Endothelial cell of umbilical vein (primary cell): ENCODE measurements around the gene ADARB2. TPM values are rescaled to one million over a fixed set of nuclear protein-coding genes. Genes with fewer than 3 reads are reported as not detected.

Source experiments
- BruUV-seq: library from RNA; stranded (reverse); fragments of 400-500 nt; replicated peaks from 2 replicates; lab custom pipeline; 2021; lab: Mats Ljungman, UMichigan
- CTCF ChIA-PET: fragments of 300-600, 350-600 bp; sonication (Branson Sonifier 250); formaldehyde crosslinking; loops from one replicate; lab custom pipeline; 2021; ENCODE audit warnings: antibody characterized with exemption, inconsistent platforms; lab: Charles Lee
- POLR2A ChIA-PET: fragments of 300-600, 350-600 bp; sonication (Branson Sonifier 250); formaldehyde crosslinking; loops from one replicate; lab custom pipeline; 2021; ENCODE audit warnings: antibody characterized with exemption, inconsistent platforms; lab: Charles Lee
- DNase-seq: peaks from one replicate; pipeline ENCODE4 v3.0.0-alpha.2; 2011; ENCODE audit warnings: low read depth, low spot score
- FAIRE-seq: peaks from 2 replicates; lab custom pipeline; 2011; peaks lifted over from hg19 to GRCh38; lab: Jason Lieb, UNC
- H2AFZ ChIP-seq: 2 replicates; pipeline ENCODE4 v1.6.0; 2012; ENCODE audit warnings: low read depth, low read length, control low read depth, inconsistent platforms
- H3K27ac ChIP-seq: 2 replicates; pipeline ENCODE4 v1.5.1; 2011; ENCODE audit warnings: low read depth, mild to moderate bottlenecking, control low read depth, low read length, moderate library complexity; ENCODE audit not compliant: insufficient read depth
- H3K27me3 ChIP-seq, 2 experiments: 2 replicates each; pipeline versions ENCODE4 v1.6.0 to v1.6.1; 2011; ENCODE audit warnings: low read length in 2 of 2, mixed read lengths in 1 of 2; ENCODE audit not compliant: control insufficient read depth in 2 of 2, insufficient read depth in 2 of 2
- H3K36me3 ChIP-seq, 2 experiments: 2 replicates in 1 of 2; 3 replicates in 1 of 2; pipeline ENCODE4 v1.5.1; 2011; ENCODE audit warnings: low read length in 2 of 2, mild to moderate bottlenecking in 1 of 2, moderate library complexity in 1 of 2; ENCODE audit not compliant: control insufficient read depth in 2 of 2, insufficient read depth in 2 of 2; ENCODE audit errors: extremely low read depth in 1 of 2
- H3K4me1 ChIP-seq: 3 replicates; pipeline ENCODE4 v1.5.1; 2011; ENCODE audit warnings: mild to moderate bottlenecking, low read length; ENCODE audit not compliant: control insufficient read depth, insufficient read depth; ENCODE audit errors: extremely low read depth
- H3K4me2 ChIP-seq: 2 replicates; pipeline ENCODE4 v1.6.1; 2011; ENCODE audit warnings: low read length, control low read depth, mixed read lengths; ENCODE audit not compliant: insufficient read depth
- H3K4me3 ChIP-seq, 3 experiments: fragments of 200-600 bp in 1 of 3; sonication (generic), shearing (Covaris generic) in 1 of 3; replicated peaks in 1 of 3; 2 replicates each; pipeline ENCODE4 v1.5.1; 2011 to 2016; ENCODE audit warnings: control low read depth in 3 of 3, low read length in 3 of 3, mild to moderate bottlenecking in 2 of 3, inconsistent platforms in 1 of 3, low read depth in 1 of 3, moderate library complexity in 1 of 3; ENCODE audit not compliant: insufficient read depth in 1 of 3
- H3K79me2 ChIP-seq: 2 replicates; pipeline ENCODE4 v1.6.0; 2012; ENCODE audit warnings: low read length, inconsistent platforms; ENCODE audit not compliant: control insufficient read depth, insufficient read depth
- H3K9ac ChIP-seq: replicated peaks from 2 replicates; pipeline ENCODE3; 2011; ENCODE audit warnings: low read length, control low read depth; ENCODE audit not compliant: insufficient read depth; ENCODE audit errors: extremely low read depth
- H3K9me1 ChIP-seq: replicated peaks from 3 replicates; pipeline ENCODE4 v1.6.0; 2011; ENCODE audit warnings: mild to moderate bottlenecking, low read length; ENCODE audit not compliant: control insufficient read depth, insufficient read depth; ENCODE audit errors: extremely low read depth
- H3K9me3 ChIP-seq: replicated peaks from 2 replicates; pipeline ENCODE4 v1.5.1; 2012; ENCODE audit warnings: low read length, inconsistent platforms; ENCODE audit not compliant: control insufficient read depth, insufficient read depth
- H4K20me1 ChIP-seq: replicated peaks from 2 replicates; pipeline ENCODE3; 2011; ENCODE audit warnings: mild to moderate bottlenecking, low read length; ENCODE audit not compliant: control insufficient read depth, insufficient read depth; ENCODE audit errors: extremely low read depth
- FOS ChIP-seq: IDR thresholded peaks from 2 replicates; pipeline ENCODE4 v1.6.1; 2011; ENCODE audit warnings: mild to moderate bottlenecking, low read length, moderate library complexity, borderline replicate concordance; ENCODE audit not compliant: insufficient read depth
- GATA2 ChIP-seq: IDR thresholded peaks from 2 replicates; pipeline ENCODE4 v1.7.0; 2011; ENCODE audit warnings: low read depth, mild to moderate bottlenecking, moderate library complexity, mixed read lengths, low read length; ENCODE audit not compliant: insufficient read length, insufficient read depth
- JUN ChIP-seq: IDR thresholded peaks from 2 replicates; pipeline ENCODE4 v1.6.1; 2011; ENCODE audit warnings: borderline replicate concordance, low read depth; ENCODE audit not compliant: insufficient read length, insufficient read depth
- MYC ChIP-seq: IDR thresholded peaks from one replicate; pipeline ENCODE4 v1.6.1; 2011; ENCODE audit warnings: mild to moderate bottlenecking, low read depth, low read length
- POLR2AphosphoS5 ChIP-seq: IDR thresholded peaks from 2 replicates; pipeline ENCODE4 v1.6.1; 2012; ENCODE audit warnings: low read depth, mild to moderate bottlenecking, control low read depth, low read length, moderate library complexity; ENCODE audit not compliant: insufficient read depth
- dilution Hi-C: fragments of 300-500 bp; cut with MboI; formaldehyde crosslinking; loops from one replicate; pipeline ENCODE4 v1.15.0; 2019; ENCODE audit warnings: low sequenced_read_pairs; ENCODE audit not compliant: extremely low pct_ligation_motif_present
- intact Hi-C: fragments of 100-400 bp; cut with micrococcal nuclease; formaldehyde crosslinking; loops from one replicate; pipeline ENCODE4 v1.10.0; 2022
- polyA plus RNA-seq, 4 experiments: library from polyadenylated mRNA; depleted of rRNA in 3 of 4; stranded (reverse) in 3 of 4; unstranded in 1 of 4; fragments of >200 nt; gene quantifications; 2 replicates each; pipeline versions ENCODE4 v1.2.1 to v1.2.3, GENCODE V29; 2011 to 2012; ENCODE audit warnings: missing spikeins in 1 of 4
- total RNA-seq: library from RNA; stranded (reverse); gene quantifications from 2 replicates; pipeline ENCODE4 v1.2.3, GENCODE V29; 2021
- TF ChIP-seq, protein P1 (sequence below): IDR thresholded peaks from 2 replicates; pipeline ENCODE4 v1.6.1; 2011; ENCODE audit not compliant: insufficient read depth, insufficient read length
- TF ChIP-seq, protein P2 (sequence below), 2 donors: IDR thresholded peaks; 1 replicate in 1 of 2; 2 replicates in 1 of 2; pipeline ENCODE4 v1.5.1; 2011; ENCODE audit warnings: low read length in 2 of 2, mild to moderate bottlenecking in 2 of 2, moderate library complexity in 2 of 2, control low read depth in 1 of 2, inconsistent platforms in 1 of 2, low read depth in 1 of 2; ENCODE audit not compliant: insufficient read depth in 1 of 2; ENCODE audit errors: extremely low read depth in 1 of 2

The ADARB2 gene
- total and polyA plus RNA-seq, 2 donors (not counting 3 experiments of a cell fraction or from before 2014, with no cell fraction given): not detected

DNA sequence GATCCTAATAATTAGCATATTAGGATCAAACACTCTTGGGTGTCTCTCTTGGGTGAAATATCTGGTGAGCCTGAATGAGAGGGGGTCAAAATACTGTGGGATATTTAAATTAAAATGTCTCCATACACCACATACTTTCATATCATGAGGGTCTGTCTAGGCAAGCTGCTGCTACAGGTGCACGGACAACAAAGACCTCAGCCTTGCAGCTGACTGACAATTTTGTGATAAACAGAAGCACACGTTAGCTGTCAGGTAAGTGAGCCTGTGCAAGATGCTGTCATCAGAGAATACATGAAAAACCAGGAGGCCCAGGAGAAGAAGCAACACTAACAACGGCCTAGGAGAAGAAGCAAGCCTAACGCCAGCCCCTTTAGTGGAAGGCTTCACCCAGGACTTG is 247.5 kb downstream of the ADARB2 start:
- no TSS peak for BruUV-seq
- DNase-seq (no peak), FAIRE-seq (no peak)
- intact Hi-C loops: no loop called here
- Histone ChIP-seq H3K9me3 (peaks cover 13% of the 10 kb centered on the region), H3K9ac (no peak overlapping the region), H3K36me3 (no peaks in the 10 kb centered on the region), H3K4me2 (no peak overlapping the region), H3K9me1 (no peaks in the 10 kb centered on the region), H3K79me2 (no peaks in the 10 kb centered on the region), H4K20me1 (no peaks in the 10 kb centered on the region), H3K4me3 (no peak overlapping the region), H3K27ac (no peak overlapping the region), H2AFZ (no peak overlapping the region), H3K4me1 (no peaks in the 10 kb centered on the region), H3K27me3 (no peaks in the 10 kb centered on the region)
- POLR2A ChIA-PET: no interaction called here
- TF ChIP-seq JUN (no peak), FOS (no peak)
- CTCF ChIA-PET: no interaction called here
- dilution Hi-C loops: no loop called here

DNA sequence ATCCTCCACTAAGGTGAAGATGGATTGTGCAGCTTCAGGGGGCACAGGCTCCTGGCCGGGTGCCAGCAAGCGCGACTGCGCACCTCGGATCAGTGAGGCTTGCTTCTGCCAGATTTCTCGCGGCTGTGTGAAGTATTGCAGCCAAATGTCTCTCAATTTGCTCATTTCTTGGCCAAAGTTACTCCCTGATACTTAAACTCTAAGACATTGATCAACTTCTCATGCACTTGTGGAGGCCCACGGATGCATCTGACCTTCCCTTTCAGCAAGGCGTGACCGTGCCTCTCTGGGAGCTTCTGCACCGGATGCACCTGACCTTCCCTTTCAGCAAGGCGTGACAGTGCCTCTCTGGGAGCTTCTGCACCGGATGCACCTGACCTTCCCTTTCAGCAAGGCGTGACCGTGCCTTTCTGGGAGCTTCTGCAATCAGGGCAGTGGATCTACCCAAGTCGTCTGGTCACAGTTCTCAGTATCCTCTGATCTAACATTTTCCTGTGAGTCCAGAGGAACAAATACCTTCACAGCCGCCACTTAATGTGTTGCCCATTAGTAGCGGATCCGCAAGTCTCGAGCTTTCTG is 248.3 kb downstream of the ADARB2 start:
- FAIRE-seq (no peak), DNase-seq (no peak)
- POLR2A ChIA-PET: no interaction called here
- Histone ChIP-seq H3K4me2 (no peak overlapping the region), H3K4me1 (no peaks in the 10 kb centered on the region), H3K9ac (no peak overlapping the region), H3K27me3 (no peaks in the 10 kb centered on the region), H3K27ac (no peak overlapping the region), H3K79me2 (no peaks in the 10 kb centered on the region), H2AFZ (no peak overlapping the region), H3K9me1 (no peaks in the 10 kb centered on the region), H3K4me3 (no peak overlapping the region), H3K9me3 (peaks cover 16% of the 10 kb centered on the region), H4K20me1 (no peaks in the 10 kb centered on the region), H3K36me3 (no peaks in the 10 kb centered on the region)
- TF ChIP-seq POLR2AphosphoS5 (no peak), FOS (no peak), MYC (no peak), JUN (no peak), GATA2 (no peak)
- TF ChIP-seq, protein P1, sequence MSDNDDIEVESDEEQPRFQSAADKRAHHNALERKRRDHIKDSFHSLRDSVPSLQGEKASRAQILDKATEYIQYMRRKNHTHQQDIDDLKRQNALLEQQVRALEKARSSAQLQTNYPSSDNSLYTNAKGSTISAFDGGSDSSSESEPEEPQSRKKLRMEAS: no peak
- TF ChIP-seq, protein P2, sequence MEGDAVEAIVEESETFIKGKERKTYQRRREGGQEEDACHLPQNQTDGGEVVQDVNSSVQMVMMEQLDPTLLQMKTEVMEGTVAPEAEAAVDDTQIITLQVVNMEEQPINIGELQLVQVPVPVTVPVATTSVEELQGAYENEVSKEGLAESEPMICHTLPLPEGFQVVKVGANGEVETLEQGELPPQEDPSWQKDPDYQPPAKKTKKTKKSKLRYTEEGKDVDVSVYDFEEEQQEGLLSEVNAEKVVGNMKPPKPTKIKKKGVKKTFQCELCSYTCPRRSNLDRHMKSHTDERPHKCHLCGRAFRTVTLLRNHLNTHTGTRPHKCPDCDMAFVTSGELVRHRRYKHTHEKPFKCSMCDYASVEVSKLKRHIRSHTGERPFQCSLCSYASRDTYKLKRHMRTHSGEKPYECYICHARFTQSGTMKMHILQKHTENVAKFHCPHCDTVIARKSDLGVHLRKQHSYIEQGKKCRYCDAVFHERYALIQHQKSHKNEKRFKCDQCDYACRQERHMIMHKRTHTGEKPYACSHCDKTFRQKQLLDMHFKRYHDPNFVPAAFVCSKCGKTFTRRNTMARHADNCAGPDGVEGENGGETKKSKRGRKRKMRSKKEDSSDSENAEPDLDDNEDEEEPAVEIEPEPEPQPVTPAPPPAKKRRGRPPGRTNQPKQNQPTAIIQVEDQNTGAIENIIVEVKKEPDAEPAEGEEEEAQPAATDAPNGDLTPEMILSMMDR (IDR thresholded peaks at IDR 0.05; ENCODE audit: extremely low read depth in 1 of 2, insufficient read depth in 1 of 2, low read depth in 1 of 2, low read length in 2 of 2): no peak
- BruUV-seq: no TSS peak
- CTCF ChIA-PET: no interaction called here
- dilution Hi-C loops (no loop called here), intact Hi-C loops (no loop called here)
